SK-N-MC (cell line): Measurements from ENCODE around the gene ALOX12B.

Source experiments
- DNase-seq: peaks from one replicate; pipeline ENCODE4 v3.0.0-alpha.2; 2011; ENCODE audit warnings: low read depth, low spot score
- H3K27ac ChIP-seq: fragments of 200-600 bp; sonication (generic); 2 replicates; pipeline ENCODE4 v1.5.1; 2016; ENCODE audit warnings: mixed run types
- H3K36me3 ChIP-seq: fragments of 200-600 bp; sonication (generic); 2 replicates; pipeline ENCODE4 v1.6.1; 2017; ENCODE audit warnings: antibody characterized with exemption, low read length, mixed read lengths; ENCODE audit not compliant: insufficient read depth
- H3K4me3 ChIP-seq: fragments of 200-600 bp; sonication (generic); 2 replicates; pipeline ENCODE4 v1.5.1; 2016
- H3K9ac ChIP-seq: fragments of 200-600 bp; sonication (generic); 2 replicates; pipeline ENCODE4 v1.8.0; 2017; ENCODE audit warnings: mixed run types, mixed read lengths; ENCODE audit not compliant: insufficient read length
- H3K9me3 ChIP-seq: fragments of 200-600 bp; sonication (generic); 2 replicates; pipeline ENCODE4 v1.6.1; 2017; ENCODE audit warnings: low read depth, mild to moderate bottlenecking, antibody characterized with exemption, low read length, moderate library complexity, mixed read lengths
- EZH2 ChIP-seq: fragments of 200-600 bp; sonication (generic); IDR thresholded peaks from one replicate; pipeline ENCODE4 v1.6.1; 2017; ENCODE audit warnings: antibody characterized with exemption
- FOXP2 ChIP-seq: optimal IDR thresholded peaks from 2 replicates; pipeline ENCODE3; 2011; ENCODE audit warnings: mild to moderate bottlenecking, moderate library complexity; ENCODE audit not compliant: insufficient read depth; ENCODE audit errors: extremely low read length, control extremely low read depth
- POLR2AphosphoS5 ChIP-seq: IDR thresholded peaks from 2 replicates; pipeline ENCODE4 v1.6.1; 2012; ENCODE audit warnings: mild to moderate bottlenecking, low read depth, low read length, borderline replicate concordance

Gene ALOX12B

GRCh38 chr17:8100111-8100510 lies 12.6 kb upstream of the ALOX12B start:
- H3K9me3 ChIP-seq, result no peaks in the 10 kb centered on the region

GRCh38 chr17:8096541-8096940 lies 9.0 kb upstream of the ALOX12B start:
- TF ChIP-seq FOXP2, result no peak
- Histone ChIP-seq H3K36me3 (no peaks in the 10 kb centered on the region), H3K9me3 (no peaks in the 10 kb centered on the region), H3K4me3 (no peak overlapping the region), H3K27ac (no peak overlapping the region), H3K9ac (no peak overlapping the region)
- no peak for DNase-seq

More at GRCh38 chr17:8100111-8100510, 12.6 kb upstream of the ALOX12B start:
- TF ChIP-seq FOXP2 (no peak), POLR2AphosphoS5 (no peak), EZH2 (no peak)
- Histone ChIP-seq H3K27ac (no peak overlapping the region), H3K4me3 (no peak overlapping the region), H3K9ac (no peak overlapping the region), H3K36me3 (no peaks in the 10 kb centered on the region)
- DNase-seq, result no peak

GRCh38 chr17:8095361-8095760 lies 7.8 kb upstream of the ALOX12B start:
- Histone ChIP-seq H3K9ac (no peak overlapping the region), H3K36me3 (no peaks in the 10 kb centered on the region), H3K27ac (no peak overlapping the region), H3K9me3 (no peaks in the 10 kb centered on the region), H3K4me3 (no peak overlapping the region)
- DNase-seq, result no peak
- TF ChIP-seq POLR2AphosphoS5, result no peak
- no peak for TF ChIP-seq EZH2
- no peak for TF ChIP-seq FOXP2

- H3K9ac ChIP-seq, result no peak overlapping the region
- H3K9me3 ChIP-seq, result no peaks in the 10 kb centered on the region
- H3K4me3 ChIP-seq, result no peak overlapping the region
- no peak for TF ChIP-seq POLR2AphosphoS5
- no peak for TF ChIP-seq FOXP2
- no peak for TF ChIP-seq EZH2
- H3K36me3 ChIP-seq, result no peaks in the 10 kb centered on the region
- no peak overlapping the region for H3K27ac ChIP-seq
- no peak for DNase-seq
These were observed 3.6 kb upstream of the ALOX12B start for GRCh38 chr17:8091033-8091687.

- Histone ChIP-seq H3K9me3 (no peaks in the 10 kb centered on the region), H3K36me3 (no peaks in the 10 kb centered on the region), H3K27ac (no peak overlapping the region), H3K4me3 (no peak overlapping the region), H3K9ac (no peak overlapping the region)
- DNase-seq, result no peak
- TF ChIP-seq EZH2, result no peak
- no peak for TF ChIP-seq FOXP2
- no peak for TF ChIP-seq POLR2AphosphoS5
These were observed 2.2 kb upstream of the ALOX12B start for GRCh38 chr17:8089728-8090127.

- H3K9me3 ChIP-seq, result no peaks in the 10 kb centered on the region
- H3K27ac ChIP-seq, result no peak overlapping the region
- DNase-seq, result no peak
- H3K4me3 ChIP-seq, result no peak overlapping the region
- no peaks in the 10 kb centered on the region for H3K36me3 ChIP-seq
- TF ChIP-seq EZH2 (no peak), POLR2AphosphoS5 (no peak), FOXP2 (no peak)
- H3K9ac ChIP-seq, result no peak overlapping the region
These were observed 375 bp upstream of the ALOX12B start for GRCh38 chr17:8087952-8088230.

GRCh38 chr17:8084250-8084649 lies 3.3 kb downstream of the ALOX12B start:
- no peaks in the 10 kb centered on the region for H3K36me3 ChIP-seq
- TF ChIP-seq POLR2AphosphoS5 (no peak), FOXP2 (no peak)
- DNase-seq, result no peak
- H3K9me3 ChIP-seq, result no peaks in the 10 kb centered on the region
- H3K4me3 ChIP-seq, result no peak overlapping the region
- no peak overlapping the region for H3K27ac ChIP-seq
- no peak overlapping the region for H3K9ac ChIP-seq

GRCh38 chr17:8082292-8082691 lies 5.2 kb downstream of the ALOX12B start:
- Histone ChIP-seq H3K36me3 (no peaks in the 10 kb centered on the region), H3K9ac (no peak overlapping the region), H3K9me3 (no peaks in the 10 kb centered on the region), H3K4me3 (no peak overlapping the region), H3K27ac (no peak overlapping the region)
- no peak for DNase-seq
- TF ChIP-seq EZH2 (no peak), POLR2AphosphoS5 (no peak)

- no peaks in the 10 kb centered on the region for H3K36me3 ChIP-seq
- no peak for DNase-seq
- no peaks in the 10 kb centered on the region for H3K9me3 ChIP-seq
- no peak for TF ChIP-seq FOXP2
- TF ChIP-seq EZH2, result no peak
- TF ChIP-seq POLR2AphosphoS5, result no peak
- no peak overlapping the region for H3K4me3 ChIP-seq
- no peak overlapping the region for H3K27ac ChIP-seq
- H3K9ac ChIP-seq, result no peak overlapping the region
These were observed 5.6 kb downstream of the ALOX12B start for GRCh38 chr17:8081876-8082275.
